HEK293 (cell line): ENCODE data around the gene PRX.
A peak's percentile ranks its signal among the peaks of the same experiment; 100 is the strongest.

ENCODE experiments used
- AEBP2 ChIP-seq: fragments of 450-650 bp; formaldehyde crosslinking; IDR thresholded peaks from 2 replicates; pipeline ENCODE4 v1.5.1; 2016; ENCODE audit warnings: missing biosample characterization, missing genetic modification characterization, borderline replicate concordance
- GLI4 ChIP-seq: fragments of 450-650 bp; formaldehyde crosslinking; IDR thresholded peaks from 2 replicates; pipeline ENCODE4 v1.5.1; 2016; ENCODE audit warnings: missing biosample characterization, missing genetic modification characterization
- KLF8 ChIP-seq: fragments of 450-650 bp; formaldehyde crosslinking; IDR thresholded peaks from 2 replicates; pipeline ENCODE4 v1.5.1; 2016; ENCODE audit warnings: missing biosample characterization, missing genetic modification characterization
- OSR2 ChIP-seq: fragments of 450-650 bp; formaldehyde crosslinking; IDR thresholded peaks from 2 replicates; pipeline ENCODE4 v1.5.1; 2016; ENCODE audit warnings: missing biosample characterization, missing genetic modification characterization
- PRDM4 ChIP-seq: fragments of 450-650 bp; formaldehyde crosslinking; IDR thresholded peaks from 2 replicates; pipeline ENCODE4 v1.5.1; 2017; ENCODE audit warnings: missing biosample characterization, missing genetic modification characterization
- SETDB1 ChIP-seq: IDR thresholded peaks from one replicate; pipeline ENCODE4 v1.6.1; 2017; ENCODE audit warnings: mild to moderate bottlenecking, low read length, moderate library complexity, mixed read lengths; ENCODE audit not compliant: insufficient read length
- SP3 ChIP-seq: fragments of 450-650 bp; formaldehyde crosslinking; IDR thresholded peaks from 2 replicates; pipeline ENCODE4 v1.5.1; 2016; ENCODE audit warnings: missing biosample characterization, missing genetic modification characterization
- ZBTB11 ChIP-seq: fragments of 450-650 bp; formaldehyde crosslinking; conservative IDR thresholded peaks from 2 replicates; pipeline ENCODE4 v1.5.1; 2016; ENCODE audit warnings: low read depth, missing biosample characterization, missing genetic modification characterization
- ZIC2 ChIP-seq: fragments of 450-650 bp; formaldehyde crosslinking; IDR thresholded peaks from 2 replicates; pipeline ENCODE4 v1.5.1; 2016; ENCODE audit warnings: missing biosample characterization, missing genetic modification characterization
- ZNF121 ChIP-seq: fragments of 450-650 bp; formaldehyde crosslinking; IDR thresholded peaks from 2 replicates; pipeline ENCODE4 v1.5.1; 2016; ENCODE audit warnings: missing biosample characterization, missing genetic modification characterization
- ZNF132 ChIP-seq: fragments of 450-650 bp; formaldehyde crosslinking; IDR thresholded peaks from 2 replicates; pipeline ENCODE4 v1.5.1; 2017; ENCODE audit warnings: missing biosample characterization, missing genetic modification characterization, borderline replicate concordance
- ZNF133 ChIP-seq: fragments of 450-650 bp; formaldehyde crosslinking; IDR thresholded peaks from 2 replicates; pipeline ENCODE4 v1.5.1; 2016; ENCODE audit warnings: missing biosample characterization, missing genetic modification characterization
- ZNF140 ChIP-seq: fragments of 450-650 bp; formaldehyde crosslinking; IDR thresholded peaks from 2 replicates; pipeline ENCODE4 v1.5.1; 2016; ENCODE audit warnings: missing biosample characterization, missing genetic modification characterization
- ZNF266 ChIP-seq: fragments of 450-650 bp; formaldehyde crosslinking; IDR thresholded peaks from 2 replicates; pipeline ENCODE4 v1.5.1; 2016; ENCODE audit warnings: missing biosample characterization, missing genetic modification characterization, low read depth
- ZNF433 ChIP-seq: fragments of 450-650 bp; formaldehyde crosslinking; IDR thresholded peaks from 2 replicates; pipeline ENCODE4 v1.5.1; 2016; ENCODE audit warnings: missing biosample characterization, missing genetic modification characterization, low read depth
- ZNF488 ChIP-seq: fragments of 450-650 bp; formaldehyde crosslinking; IDR thresholded peaks from 2 replicates; pipeline ENCODE4 v1.5.1; 2016; ENCODE audit warnings: missing biosample characterization, missing genetic modification characterization
- ZNF518A ChIP-seq: fragments of 450-650 bp; formaldehyde crosslinking; conservative IDR thresholded peaks from 2 replicates; pipeline ENCODE4 v1.5.1; 2016; ENCODE audit warnings: low read depth, missing biosample characterization, missing genetic modification characterization
- ZNF530 ChIP-seq: fragments of 450-650 bp; formaldehyde crosslinking; IDR thresholded peaks from 2 replicates; pipeline ENCODE4 v1.5.1; 2016; ENCODE audit warnings: low read depth, missing biosample characterization, missing genetic modification characterization
- ZNF596 ChIP-seq: fragments of 450-650 bp; IDR thresholded peaks from 2 replicates; pipeline ENCODE4 v1.5.0; 2018; ENCODE audit warnings: missing biosample characterization, mild to moderate bottlenecking, missing genetic modification characterization, moderate library complexity
- ZNF654 ChIP-seq: fragments of 450-650 bp; formaldehyde crosslinking; IDR thresholded peaks from 2 replicates; pipeline ENCODE4 v1.5.1; 2016; ENCODE audit warnings: low read depth, missing biosample characterization, missing genetic modification characterization
- ZNF670 ChIP-seq: fragments of 450-650 bp; formaldehyde crosslinking; IDR thresholded peaks from 2 replicates; pipeline ENCODE4 v1.5.1; 2016; ENCODE audit warnings: missing biosample characterization, missing genetic modification characterization, low read depth
- ZNF707 ChIP-seq: fragments of 450-650 bp; formaldehyde crosslinking; IDR thresholded peaks from 2 replicates; pipeline ENCODE4 v1.5.1; 2016; ENCODE audit warnings: missing biosample characterization, missing genetic modification characterization
- ZNF747 ChIP-seq: fragments of 450-650 bp; formaldehyde crosslinking; IDR thresholded peaks from 2 replicates; pipeline ENCODE4 v1.5.1; 2016; ENCODE audit warnings: missing biosample characterization, missing genetic modification characterization
- ZNF76 ChIP-seq: fragments of 450-650 bp; formaldehyde crosslinking; IDR thresholded peaks from 2 replicates; pipeline ENCODE4; 2016; ENCODE audit warnings: low read depth, missing biosample characterization, missing genetic modification characterization, borderline replicate concordance
- ZSCAN30 ChIP-seq: fragments of 450-650 bp; IDR thresholded peaks from 2 replicates; pipeline ENCODE4 v1.5.1; 2018; ENCODE audit warnings: missing biosample characterization, mild to moderate bottlenecking, missing genetic modification characterization, moderate library complexity
- ZSCAN5A ChIP-seq: fragments of 450-650 bp; formaldehyde crosslinking; IDR thresholded peaks from 2 replicates; pipeline ENCODE4 v1.5.1; 2016; ENCODE audit warnings: missing biosample characterization, missing genetic modification characterization

The PRX gene

GRCh38 chr19:40419066-40419612, 6.0 kb upstream of the PRX start (continued):
- TF ChIP-seq OSR2 (tag by site-specific recombination) = no peak
- TF ChIP-seq ZNF530 (tag by site-specific recombination) = no peak
- no peak for TF ChIP-seq AEBP2 (tag by site-specific recombination)
- 0 out of 2 replicates have a peak, but pooled peaks have one; percentile 33 for TF ChIP-seq ZIC2
- no peak for TF ChIP-seq ZNF266 (tag by site-specific recombination)
- TF ChIP-seq ZNF518A (tag by site-specific recombination) = no peak
- TF ChIP-seq SP3 (tag by site-specific recombination) = no peak
- TF ChIP-seq ZNF121 (tag by site-specific recombination) = no peak
- no peak for TF ChIP-seq ZNF133 (tag by site-specific recombination)
- no peak for TF ChIP-seq ZNF132 (tag by site-specific recombination)
- 0 out of 2 replicates have a peak, but pooled peaks have one; percentile 91 for TF ChIP-seq ZNF747 (tag by site-specific recombination)
- TF ChIP-seq ZNF433 (tag by site-specific recombination) = no peak
- TF ChIP-seq ZNF140 (tag by site-specific recombination) = no peak
- TF ChIP-seq ZSCAN5A (tag by site-specific recombination) = no peak
- no peak for TF ChIP-seq GLI4 (tag by site-specific recombination)
- TF ChIP-seq ZSCAN30 (tag by site-specific recombination) = no peak
- no peak for TF ChIP-seq KLF8 (tag by site-specific recombination)
- no peak for TF ChIP-seq ZBTB11 (tag by site-specific recombination)
- TF ChIP-seq ZNF654 = no peak
- no peak for TF ChIP-seq ZNF670 (tag by site-specific recombination)
- no peak for TF ChIP-seq ZNF76 (tag by site-specific recombination)
- no peak for TF ChIP-seq SETDB1
- no peak for TF ChIP-seq ZNF707 (tag by site-specific recombination)
- TF ChIP-seq ZNF488 (tag by site-specific recombination) = no peak
- no peak for TF ChIP-seq ZNF596 (tag by site-specific recombination)
- TF ChIP-seq PRDM4 = no peak
